OCI-LY1 (cell line): ENCODE data around the gene NKX2-8.

Experiments used
- H2AFZ ChIP-seq: fragments of 200-600 bp; sonication (generic), shearing (Covaris generic); 2 replicates; pipeline ENCODE4 v1.6.0; 2014; ENCODE audit warnings: antibody characterized with exemption, mild to moderate bottlenecking, low read length
- H3F3A ChIP-seq: fragments of 200-600 bp; sonication (generic), shearing (Covaris generic); 2 replicates; pipeline ENCODE4 v1.6.0; 2014; ENCODE audit warnings: mild to moderate bottlenecking, antibody characterized with exemption, low read length, moderate library complexity; ENCODE audit not compliant: insufficient read depth
- H3K27ac ChIP-seq: fragments of 200-600 bp; sonication (generic); 2 replicates; pipeline ENCODE4 v1.5.1; 2014; ENCODE audit warnings: low read length, mixed run types, mild to moderate bottlenecking, low read depth; ENCODE audit not compliant: poor library complexity, severe bottlenecking
- H3K27me3 ChIP-seq: fragments of 200-600 bp; sonication (generic); 2 replicates; pipeline ENCODE4 v1.6.0; 2014; ENCODE audit warnings: antibody characterized with exemption, mild to moderate bottlenecking, low read length, moderate library complexity; ENCODE audit not compliant: insufficient read depth
- H3K36me3 ChIP-seq: fragments of 200-600 bp; sonication (generic); 2 replicates; pipeline ENCODE4 v1.6.1; 2014; ENCODE audit warnings: mild to moderate bottlenecking, antibody characterized with exemption, low read length, moderate library complexity, mixed read lengths; ENCODE audit not compliant: insufficient read depth
- H3K4me1 ChIP-seq: fragments of 200-600 bp; sonication (generic); 2 replicates; pipeline ENCODE4 v1.5.1; 2014; ENCODE audit warnings: mild to moderate bottlenecking, low read length, moderate library complexity; ENCODE audit not compliant: insufficient read depth, severe bottlenecking
- H3K4me2 ChIP-seq: fragments of 200-600 bp; sonication (generic), shearing (Covaris generic); 2 replicates; pipeline ENCODE4 v1.6.1; 2014; ENCODE audit warnings: low read length
- H3K4me3 ChIP-seq: fragments of 200-600 bp; sonication (generic); 2 replicates; pipeline ENCODE4 v1.5.1; 2014; ENCODE audit warnings: low read length, low read depth, mild to moderate bottlenecking, mixed read lengths; ENCODE audit not compliant: poor library complexity, severe bottlenecking
- H3K79me2 ChIP-seq: fragments of 200-600 bp; shearing (Covaris generic); 2 replicates; pipeline ENCODE4 v1.6.1; 2016; ENCODE audit warnings: mixed run types, low read length, mixed read lengths; ENCODE audit not compliant: insufficient read depth
- H3K9ac ChIP-seq: fragments of 200-600 bp; sonication (generic), shearing (Covaris generic); 2 replicates; pipeline ENCODE4 v1.6.1; 2014; ENCODE audit warnings: mild to moderate bottlenecking, low read length, mixed read lengths
- H3K9me2 ChIP-seq: fragments of 200-600 bp; sonication (generic), shearing (Covaris generic); 2 replicates; pipeline ENCODE4 v1.6.1; 2014; ENCODE audit warnings: low read depth, mild to moderate bottlenecking, low read length, mixed read lengths
- H3K9me3 ChIP-seq: fragments of 200-600 bp; shearing (Covaris generic); 2 replicates; pipeline ENCODE4 v1.6.1; 2014; ENCODE audit warnings: low read length, mixed read lengths
- H4K20me1 ChIP-seq: fragments of 200-600 bp; sonication (generic), shearing (Covaris generic); 2 replicates; pipeline ENCODE4 v1.6.0; 2016; ENCODE audit warnings: mild to moderate bottlenecking, low read length; ENCODE audit not compliant: insufficient read depth
- EZH2 ChIP-seq: fragments of 200-600 bp; sonication (generic), shearing (Covaris generic); IDR thresholded peaks from 2 replicates; pipeline ENCODE4 v1.8.0; 2017; ENCODE audit warnings: borderline replicate concordance, mixed run types, mild to moderate bottlenecking, antibody characterized with exemption, low read length, moderate library complexity, mixed read lengths
- TF ChIP-seq, protein P1 (sequence below): fragments of 200-600 bp; sonication (generic), shearing (Covaris generic); IDR thresholded peaks from 2 replicates; pipeline ENCODE4 v1.5.1; 2017; ENCODE audit warnings: mild to moderate bottlenecking, antibody characterized with exemption, low read length, moderate library complexity, mixed read lengths

Gene NKX2-8

GRCh38 chr14:36625436-36625835, 43.0 kb upstream of the NKX2-8 start:
- H3K9me3 ChIP-seq, result no peaks in the 10 kb centered on the region
- H3K4me2 ChIP-seq, result no peak overlapping the region
- H3K27me3 ChIP-seq, result no peaks in the 10 kb centered on the region
- H3K27ac ChIP-seq, result no peak overlapping the region
- no peaks in the 10 kb centered on the region for H3F3A ChIP-seq
- no peak overlapping the region for H3K4me3 ChIP-seq
- H3K36me3 ChIP-seq, result no peaks in the 10 kb centered on the region
- H3K4me1 ChIP-seq, result no peaks in the 10 kb centered on the region
- no peak overlapping the region for H3K9ac ChIP-seq
- no peak for TF ChIP-seq EZH2
- TF ChIP-seq, protein P1, sequence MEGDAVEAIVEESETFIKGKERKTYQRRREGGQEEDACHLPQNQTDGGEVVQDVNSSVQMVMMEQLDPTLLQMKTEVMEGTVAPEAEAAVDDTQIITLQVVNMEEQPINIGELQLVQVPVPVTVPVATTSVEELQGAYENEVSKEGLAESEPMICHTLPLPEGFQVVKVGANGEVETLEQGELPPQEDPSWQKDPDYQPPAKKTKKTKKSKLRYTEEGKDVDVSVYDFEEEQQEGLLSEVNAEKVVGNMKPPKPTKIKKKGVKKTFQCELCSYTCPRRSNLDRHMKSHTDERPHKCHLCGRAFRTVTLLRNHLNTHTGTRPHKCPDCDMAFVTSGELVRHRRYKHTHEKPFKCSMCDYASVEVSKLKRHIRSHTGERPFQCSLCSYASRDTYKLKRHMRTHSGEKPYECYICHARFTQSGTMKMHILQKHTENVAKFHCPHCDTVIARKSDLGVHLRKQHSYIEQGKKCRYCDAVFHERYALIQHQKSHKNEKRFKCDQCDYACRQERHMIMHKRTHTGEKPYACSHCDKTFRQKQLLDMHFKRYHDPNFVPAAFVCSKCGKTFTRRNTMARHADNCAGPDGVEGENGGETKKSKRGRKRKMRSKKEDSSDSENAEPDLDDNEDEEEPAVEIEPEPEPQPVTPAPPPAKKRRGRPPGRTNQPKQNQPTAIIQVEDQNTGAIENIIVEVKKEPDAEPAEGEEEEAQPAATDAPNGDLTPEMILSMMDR, result no peak
- H3K9me2 ChIP-seq, result no peaks in the 10 kb centered on the region
- no peak overlapping the region for H2AFZ ChIP-seq
- H3K79me2 ChIP-seq, result no peaks in the 10 kb centered on the region
- no peaks in the 10 kb centered on the region for H4K20me1 ChIP-seq

GRCh38 chr14:36625014-36625413, 42.6 kb upstream of the NKX2-8 start:
- Histone ChIP-seq H3F3A (no peaks in the 10 kb centered on the region), H3K79me2 (no peaks in the 10 kb centered on the region), H3K36me3 (no peaks in the 10 kb centered on the region), H3K27me3 (no peaks in the 10 kb centered on the region), H3K9me2 (no peaks in the 10 kb centered on the region), H2AFZ (no peak overlapping the region), H3K9ac (no peak overlapping the region), H4K20me1 (no peaks in the 10 kb centered on the region), H3K4me3 (no peak overlapping the region), H3K9me3 (no peaks in the 10 kb centered on the region), H3K4me2 (no peak overlapping the region), H3K27ac (no peak overlapping the region), H3K4me1 (no peaks in the 10 kb centered on the region)
- TF ChIP-seq, protein P1, result no peak
- no peak for TF ChIP-seq EZH2

DNA sequence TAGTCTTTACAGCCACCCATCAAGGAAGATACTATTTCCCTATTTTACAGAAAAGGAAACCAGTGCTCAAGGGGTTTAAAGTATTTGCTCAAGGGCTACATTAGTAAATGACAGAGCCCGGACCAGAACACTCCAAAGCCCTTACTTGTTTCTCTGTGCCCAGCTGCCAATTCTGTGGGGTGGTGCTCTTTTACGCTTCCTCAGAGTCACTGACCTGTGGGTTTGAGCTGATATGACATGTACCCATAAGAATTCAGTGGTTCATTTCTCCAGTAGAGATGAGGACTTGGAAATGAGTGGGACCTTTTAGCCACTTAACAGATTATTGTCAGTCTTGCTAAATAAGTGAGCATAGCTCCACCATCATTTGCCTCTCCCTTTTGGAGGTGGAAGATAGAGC, 37.4 kb upstream of the NKX2-8 start:
- Histone ChIP-seq H3F3A (no peaks in the 10 kb centered on the region), H3K4me1 (no peaks in the 10 kb centered on the region), H3K79me2 (no peaks in the 10 kb centered on the region), H3K36me3 (no peaks in the 10 kb centered on the region), H3K27ac (no peak overlapping the region), H3K9me3 (no peaks in the 10 kb centered on the region), H4K20me1 (no peaks in the 10 kb centered on the region), H3K4me3 (no peak overlapping the region), H2AFZ (no peak overlapping the region), H3K4me2 (no peak overlapping the region), H3K27me3 (no peaks in the 10 kb centered on the region), H3K9ac (no peak overlapping the region), H3K9me2 (no peaks in the 10 kb centered on the region)
- TF ChIP-seq EZH2, result no peak
- TF ChIP-seq, protein P1, result no peak
